ENCODE results near the gene ATP11A. TPM values are rescaled to one million over a fixed set of nuclear protein-coding genes. Genes with fewer than 3 reads are reported as not detected.

ATP11A gene
- total and polyA plus RNA-seq, 9 of the 15 experiments (the other 6 are each of a cell fraction or from before 2014, with no cell fraction given): 0.38 to 34.2 (median 4.2) TPM

GRCh38 chr13:112917737-112918136 is 227.9 kb downstream of the ATP11A start:
- Histone ChIP-seq H3K9me1 (ENCODE audit: control insufficient read depth, insufficient read depth, low read length) (no peaks in the 10 kb centered on the region), H3K79me2 (ENCODE audit: control insufficient read depth, insufficient read depth, low read length) (no peaks in the 10 kb centered on the region), H3K36me3 (ENCODE audit: control insufficient read depth, insufficient read depth, low read length) (no peaks in the 10 kb centered on the region), H3K27me3 (ENCODE audit: control insufficient read depth in 2 of 2, insufficient read depth in 2 of 2, low read length in 2 of 2) (peaks cover 18 to 50% of the 10 kb centered on the region in 2 experiments), H4K20me1 (replicated peaks; ENCODE audit: control insufficient read depth, insufficient read depth, low read length) (no peaks in the 10 kb centered on the region), H3K4me1 (replicated peaks in 1 of 2; ENCODE audit: control insufficient read depth in 2 of 2, insufficient read depth in 2 of 2, low read length in 2 of 2) (no peaks in the 10 kb centered on the region; a peak in 1 of 5 replicates), H3K4me2 (ENCODE audit: insufficient read depth, low read length) (no peak overlapping the region), H3K9ac (ENCODE audit: insufficient read depth in 1 of 2, low read depth in 2 of 2, low read length in 2 of 2) (no peak overlapping the region), H3K4me3 (no peak overlapping the region), H2AFZ (ENCODE audit: low read depth, low read length) (no peak overlapping the region), H3K9me3 (replicated peaks; ENCODE audit: control insufficient read depth, insufficient read depth, low read depth, low read length) (no peaks in the 10 kb centered on the region), H3K27ac (ENCODE audit: extremely low read depth, low read depth, low read length) (no peak overlapping the region)
- intact Hi-C loops (cut with micrococcal nuclease) (no loop called here), in situ Hi-C loops (cut with MboI) (no loop called here)
- ChIA-PET POLR2A (no interaction called here), CTCF (ENCODE audit: low intra/inter-chr PET ratio) (no interaction called here)
- DNase-seq (ENCODE audit: extremely low read depth in 1 of 4, low spot score in 3 of 4): no peak
- BruUV-seq (replicated peaks): no TSS peak
- FAIRE-seq: no peak
- 0% methylated on average over 3 of the region's 3 CpGs for WGBS (ENCODE audit: insufficient coverage, low coverage, missing lambda C conversion rate)
- ATAC-seq: no peak
- TF ChIP-seq CREM (IDR thresholded peaks at IDR 0.05; ENCODE audit: low read depth) (no peak), ZNF609 (CRISPR knock-in tag; IDR thresholded peaks at IDR 0.05; ENCODE audit: borderline replicate concordance) (no peak), CHD7 (IDR thresholded peaks at IDR 0.05; ENCODE audit: low read depth, low read length) (no peak), HDAC1 (IDR thresholded peaks at IDR 0.05) (no peak)
